Pulmonary artery endothelial cell (primary cell): ENCODE measurements around the gene GRIFIN. TPM values are rescaled to one million over a fixed set of nuclear protein-coding genes. Genes with fewer than 3 reads are reported as not detected.

Experiments
- DNase-seq: peaks from one replicate; pipeline ENCODE4 v3.0.0-alpha.2; 2011; ENCODE audit warnings: low read depth, low spot score
- total RNA-seq: library from RNA; depleted of rRNA; stranded (reverse); fragments of >200 nt; gene quantifications from 2 replicates; pipeline ENCODE4 v1.2.3, GENCODE V29; 2014

GRIFIN gene
- total RNA-seq, 1 donor from 2014 or later, result not detected

DNA sequence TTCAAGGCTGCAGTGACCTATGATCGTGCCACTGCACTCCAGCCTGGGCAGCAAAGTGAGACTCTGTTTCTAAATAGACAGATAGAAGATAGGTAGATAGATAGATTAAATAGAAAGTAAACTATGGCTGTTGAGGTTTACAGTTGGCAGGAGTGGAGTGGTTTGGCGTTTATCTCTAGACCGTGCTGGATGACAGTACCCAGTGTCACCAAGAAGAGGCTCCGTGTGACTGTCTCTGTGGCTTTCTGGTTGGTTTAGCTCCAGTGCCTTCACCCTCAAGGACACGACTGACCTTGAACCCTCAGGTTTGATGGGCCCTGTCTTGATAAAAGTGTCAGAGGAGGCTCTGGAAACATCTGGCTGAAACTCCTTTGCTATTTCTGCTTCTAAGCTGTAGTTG, 41.1 kb downstream of the GRIFIN start:
- no peak for DNase-seq

DNA sequence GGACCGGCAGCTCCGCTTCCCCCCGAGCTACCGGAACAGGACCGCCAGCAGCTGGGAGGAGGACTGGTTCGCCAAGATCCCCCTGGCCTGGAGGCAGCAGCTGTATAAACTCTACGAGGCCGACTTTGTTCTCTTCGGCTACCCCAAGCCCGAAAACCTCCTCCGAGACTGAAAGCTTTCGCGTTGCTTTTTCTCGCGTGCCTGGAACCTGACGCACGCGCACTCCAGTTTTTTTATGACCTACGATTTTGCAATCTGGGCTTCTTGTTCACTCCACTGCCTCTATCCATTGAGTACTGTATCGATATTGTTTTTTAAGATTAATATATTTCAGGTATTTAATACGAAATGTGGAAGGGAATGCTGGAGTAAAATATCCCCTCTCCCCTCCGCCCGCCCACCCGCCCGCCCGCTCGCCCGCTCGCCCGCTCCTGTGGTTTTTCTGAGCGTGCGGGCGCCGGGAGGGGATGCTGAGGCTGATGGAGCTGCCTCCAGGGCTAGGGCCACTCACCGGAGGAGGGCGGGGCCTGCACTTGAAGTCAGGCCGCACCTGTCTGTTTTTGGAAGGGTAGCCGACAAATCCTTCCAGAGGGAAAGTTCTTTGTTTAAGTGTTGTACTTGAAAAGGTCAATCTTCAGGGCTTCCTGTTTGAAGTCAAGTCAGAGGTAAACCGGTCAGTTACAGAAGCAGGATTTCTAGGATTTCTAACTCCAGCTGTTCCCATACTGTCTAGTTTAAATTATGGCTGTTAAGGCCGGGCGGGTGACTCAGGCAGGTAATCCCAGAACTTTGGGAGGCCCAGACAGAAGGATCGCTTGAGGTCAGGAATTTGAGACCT, 42.3 kb downstream of the GRIFIN start:
- DNase-seq, result no peak

DNA sequence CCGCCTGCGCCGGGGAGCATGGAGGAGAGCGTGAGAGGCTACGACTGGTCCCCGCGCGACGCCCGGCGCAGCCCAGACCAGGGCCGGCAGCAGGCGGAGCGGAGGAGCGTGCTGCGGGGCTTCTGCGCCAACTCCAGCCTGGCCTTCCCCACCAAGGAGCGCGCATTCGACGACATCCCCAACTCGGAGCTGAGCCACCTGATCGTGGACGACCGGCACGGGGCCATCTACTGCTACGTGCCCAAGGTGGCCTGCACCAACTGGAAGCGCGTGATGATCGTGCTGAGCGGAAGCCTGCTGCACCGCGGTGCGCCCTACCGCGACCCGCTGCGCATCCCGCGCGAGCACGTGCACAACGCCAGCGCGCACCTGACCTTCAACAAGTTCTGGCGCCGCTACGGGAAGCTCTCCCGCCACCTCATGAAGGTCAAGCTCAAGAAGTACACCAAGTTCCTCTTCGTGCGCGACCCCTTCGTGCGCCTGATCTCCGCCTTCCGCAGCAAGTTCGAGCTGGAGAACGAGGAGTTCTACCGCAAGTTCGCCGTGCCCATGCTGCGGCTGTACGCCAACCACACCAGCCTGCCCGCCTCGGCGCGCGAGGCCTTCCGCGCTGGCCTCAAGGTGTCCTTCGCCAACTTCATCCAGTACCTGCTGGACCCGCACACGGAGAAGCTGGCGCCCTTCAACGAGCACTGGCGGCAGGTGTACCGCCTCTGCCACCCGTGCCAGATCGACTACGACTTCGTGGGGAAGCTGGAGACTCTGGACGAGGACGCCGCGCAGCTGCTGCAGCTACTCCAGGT, 43.1 kb downstream of the GRIFIN start:
- no peak for DNase-seq

DNA sequence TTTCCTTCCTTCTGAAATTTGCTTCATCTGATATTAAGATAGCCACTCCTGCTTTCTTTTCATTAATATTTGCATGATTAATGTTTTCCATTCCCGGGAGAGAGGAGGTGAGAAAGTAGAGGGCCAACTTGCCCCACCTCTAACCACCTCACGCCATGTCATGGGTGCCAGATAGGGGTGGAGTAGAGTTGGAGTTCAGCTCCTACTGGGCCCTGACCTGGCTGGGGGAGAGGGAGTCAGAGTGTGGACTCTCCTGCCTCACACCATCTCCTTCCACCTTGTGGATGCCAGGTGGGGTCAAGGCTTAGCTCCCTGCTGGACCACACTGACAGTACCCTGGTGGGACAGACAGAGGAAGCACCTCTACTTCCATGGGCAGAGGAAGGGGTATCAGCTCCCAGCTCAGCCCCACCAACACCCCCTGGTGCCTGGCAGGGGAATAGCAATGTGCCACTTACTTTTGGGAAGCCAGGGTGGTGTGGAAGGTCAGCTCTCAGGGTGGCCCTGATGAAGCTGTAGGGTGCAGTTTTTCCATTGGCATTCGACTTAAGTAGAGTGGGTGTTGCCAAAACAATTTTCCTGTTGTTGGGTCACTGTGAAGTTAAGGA, 44.8 kb downstream of the GRIFIN start:
- no peak for DNase-seq

DNA sequence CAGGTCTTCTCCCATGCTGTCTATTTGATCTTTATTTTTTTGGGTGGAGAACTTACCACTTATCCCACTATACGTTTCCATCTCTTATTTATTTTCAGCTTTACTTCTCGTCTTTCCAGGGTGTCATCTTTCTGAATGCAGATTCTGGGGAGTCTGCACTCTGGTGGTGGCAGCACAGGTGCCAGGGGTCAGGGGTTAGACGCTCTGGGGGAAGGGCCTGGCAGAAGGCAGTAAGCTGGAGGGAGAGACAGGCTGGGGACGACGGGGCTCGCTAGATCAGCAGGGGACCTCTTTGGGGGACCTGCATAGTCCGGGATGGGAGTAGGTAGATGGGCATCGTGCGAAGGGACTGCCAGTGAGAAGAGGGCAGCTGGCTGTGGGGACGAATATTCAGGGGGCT, 50.4 kb downstream of the GRIFIN start:
- DNase-seq, result no peak

Other genes starting within 250 kb of the GRIFIN start
- gene MAD1L1, start 243.5 kb downstream of the GRIFIN start, total RNA-seq, result 47.4 and 53.2 TPM in 2 replicates
- 17.8 and 18.6 TPM in 2 replicates for gene MRM2, start 234.2 kb downstream of the GRIFIN start, total RNA-seq
- 19.6 and 20.3 TPM in 2 replicates for gene NUDT1, start 234.2 kb downstream of the GRIFIN start, total RNA-seq
- 11.1 and 13.1 TPM in 2 replicates for gene SNX8, start 162.0 kb downstream of the GRIFIN start, total RNA-seq
- gene EIF3B, start 121.6 kb downstream of the GRIFIN start, total RNA-seq, result 280 and 312 TPM in 2 replicates
- gene CHST12, start 72.8 kb downstream of the GRIFIN start, total RNA-seq, result 7.5 and 8.3 TPM in 2 replicates
- 5.8 and 8.6 TPM in 2 replicates for gene LFNG, start 43.4 kb upstream of the GRIFIN start, total RNA-seq
- gene BRAT1, start 79.1 kb upstream of the GRIFIN start, total RNA-seq, result 19.2 and 31.2 TPM in 2 replicates
- 7.1 and 10.3 TPM in 2 replicates for gene IQCE, start 82.6 kb upstream of the GRIFIN start, total RNA-seq
- 48.3 and 54.7 TPM in 2 replicates for gene TTYH3, start 155.6 kb upstream of the GRIFIN start, total RNA-seq
- not detected in 2 replicates for gene AMZ1, start 211.8 kb upstream of the GRIFIN start, total RNA-seq